Neuronal stem cell (in vitro differentiated cells): ENCODE data around the gene MRPL1.

ENCODE experiments used
- DNase-seq: peaks from one replicate; pipeline ENCODE4 v3.0.0-alpha.2; 2013; ENCODE audit warnings: low spot score
- H2AFZ ChIP-seq: one replicate; pipeline ENCODE4 v1.6.1; 2013; ENCODE audit warnings: mild to moderate bottlenecking, low read length, inconsistent platforms
- H2AK5ac ChIP-seq: 2 replicates; pipeline ENCODE4 v1.6.1; 2013; ENCODE audit warnings: low read depth, mild to moderate bottlenecking, inconsistent platforms, low read length, moderate library complexity, mixed read lengths
- H2BK120ac ChIP-seq: 2 replicates; pipeline ENCODE4 v1.6.1; 2013; ENCODE audit warnings: low read depth, mild to moderate bottlenecking, inconsistent platforms, low read length, moderate library complexity, mixed read lengths
- H2BK12ac ChIP-seq: one replicate; pipeline ENCODE4 v1.6.1; 2013; ENCODE audit warnings: low read length, inconsistent platforms
- H2BK15ac ChIP-seq: 2 replicates; pipeline ENCODE4 v1.6.1; 2013; ENCODE audit warnings: mild to moderate bottlenecking, low read length, inconsistent platforms, mixed read lengths
- H2BK5ac ChIP-seq: one replicate; pipeline ENCODE4 v1.6.1; 2013; ENCODE audit warnings: inconsistent platforms, mild to moderate bottlenecking, low read length, moderate library complexity
- H3K14ac ChIP-seq: one replicate; pipeline ENCODE4 v1.6.1; 2013; ENCODE audit warnings: low read length, inconsistent platforms
- H3K18ac ChIP-seq: 2 replicates; pipeline ENCODE4 v1.6.1; 2013; ENCODE audit warnings: low read length, inconsistent platforms
- H3K23ac ChIP-seq: 2 replicates; pipeline ENCODE4 v1.6.1; 2013; ENCODE audit warnings: low read depth, mild to moderate bottlenecking, mixed read lengths, low read length, inconsistent platforms; ENCODE audit not compliant: poor library complexity
- H3K27ac ChIP-seq: replicated peaks from 3 replicates; pipeline ENCODE4 v1.5.1; 2013; ENCODE audit warnings: low read length, inconsistent platforms
- H3K27me3 ChIP-seq, 3 experiments: 2 replicates each; pipeline ENCODE4 v1.6.1; 2013; ENCODE audit warnings: low read length in 3 of 3, mild to moderate bottlenecking in 2 of 3, inconsistent platforms in 1 of 3, low read depth in 1 of 3, mixed read lengths in 1 of 3, moderate library complexity in 1 of 3; ENCODE audit not compliant: control insufficient read depth in 3 of 3, insufficient read depth in 3 of 3
- H3K36me3 ChIP-seq, 2 donors: replicated peaks in 1 of 2; 2 replicates each; pipeline ENCODE4 v1.6.1; 2013; ENCODE audit warnings: low read length in 2 of 2; ENCODE audit not compliant: control insufficient read depth in 2 of 2, insufficient read depth in 2 of 2
- H3K4ac ChIP-seq: 2 replicates; pipeline ENCODE4 v1.6.1; 2013; ENCODE audit warnings: inconsistent platforms, mild to moderate bottlenecking, low read length, moderate library complexity
- H3K4me1 ChIP-seq, 2 donors: 1 replicate in 1 of 2; 2 replicates in 1 of 2; pipeline ENCODE4 v1.6.1; 2013; ENCODE audit warnings: low read length in 2 of 2, low read depth in 1 of 2; ENCODE audit not compliant: control insufficient read depth in 2 of 2, insufficient read depth in 1 of 2
- H3K4me2 ChIP-seq: one replicate; pipeline ENCODE4 v1.6.1; 2013; ENCODE audit warnings: mild to moderate bottlenecking, low read length, inconsistent platforms; ENCODE audit not compliant: insufficient read depth, poor library complexity, severe bottlenecking
- H3K4me3 ChIP-seq, 2 donors: 2 replicates each; pipeline ENCODE4 v1.5.1; 2013; ENCODE audit warnings: low read length in 2 of 2, mild to moderate bottlenecking in 2 of 2, inconsistent platforms in 1 of 2, moderate library complexity in 1 of 2
- H3K79me1 ChIP-seq: one replicate; pipeline ENCODE4 v1.6.1; 2013; ENCODE audit warnings: low read depth, mild to moderate bottlenecking, inconsistent platforms, low read length, moderate library complexity
- H3K9ac ChIP-seq: one replicate; pipeline ENCODE4 v1.6.1; 2013; ENCODE audit warnings: mild to moderate bottlenecking, low read depth, low read length, inconsistent platforms; ENCODE audit not compliant: poor library complexity
- H3K9me3 ChIP-seq, 2 donors: replicated peaks in 1 of 2; 2 replicates each; pipeline versions ENCODE3 to v1.6.1; 2013; ENCODE audit warnings: low read length in 2 of 2, mild to moderate bottlenecking in 2 of 2, inconsistent platforms in 1 of 2, low read depth in 1 of 2, mixed read lengths in 1 of 2, moderate library complexity in 1 of 2; ENCODE audit not compliant: control insufficient read depth in 2 of 2, insufficient read depth in 1 of 2
- H4K8ac ChIP-seq: one replicate; pipeline ENCODE4 v1.6.1; 2013; ENCODE audit warnings: low read depth, mild to moderate bottlenecking, inconsistent platforms, low read length, moderate library complexity
- H4K91ac ChIP-seq: one replicate; pipeline ENCODE4 v1.6.1; 2013; ENCODE audit warnings: low read length, low read depth, mild to moderate bottlenecking, inconsistent platforms; ENCODE audit not compliant: poor library complexity
- WGBS, 2 donors: extraction: QIAGEN DNeasy Blood & Tissue Kit; methylation state at CpG; one replicate each; pipeline ENCODE4 v1.1.7; 2013; ENCODE audit warnings: missing lambda C conversion rate in 2 of 2, mixed read lengths in 1 of 2; ENCODE audit not compliant: insufficient read length in 2 of 2, insufficient replicate concordance in 1 of 2; ENCODE audit errors: extremely low coverage in 2 of 2; 5-methylcytosine and 5-hydroxymethylcytosine counted together

Gene MRPL1

GRCh38 chr4:77818073-77818601 is 44.5 kb upstream of the MRPL1 start:
- Histone ChIP-seq H3K14ac (no peak overlapping the region), H3K4me1 (peaks cover 1 to 2% of the 10 kb centered on the region in 2 donors), H3K4me3 (peak overlapping the region; percentile 97 to 99), H3K79me1 (peaks cover 1% of the 10 kb centered on the region), H2BK15ac (no peak overlapping the region), H3K4ac (no peak overlapping the region), H4K91ac (no peak overlapping the region), H3K4me2 (peak overlapping the region; percentile 98), H2BK120ac (no peak overlapping the region), H2BK12ac (no peak overlapping the region), H3K36me3 (no peaks in the 10 kb centered on the region), H2AK5ac (no peak overlapping the region), H3K18ac (peak overlapping the region; percentile 98), H3K27ac (peak overlapping the region; percentile 57), H3K9ac (peak overlapping the region; percentile 94), H2BK5ac (no peak overlapping the region), H3K9me3 (no peaks in the 10 kb centered on the region), H3K27me3 (peaks cover 0 to 8% (median 0%) of the 10 kb centered on the region in 3 experiments), H4K8ac (no peak overlapping the region), H2AFZ (peak overlapping the region; percentile 93), H3K23ac (no peak overlapping the region)
- WGBS, 2 donors: no CpG with 5 or more reads among the region's 13 CpGs
- peak; percentile 48 for DNase-seq

- peak; percentile 65 for DNase-seq
- Histone ChIP-seq H2AFZ (peak within 1 kb of the TSS; percentile 93), H3K23ac (peak within 1 kb of the TSS; percentile 73), H3K27ac (peak within 1 kb of the TSS; percentile 57), H3K27me3 (peaks cover 0 to 8% (median 0%) of the 10 kb centered on the region in 3 experiments), H3K14ac (peak within 1 kb of the TSS; percentile 89), H3K9ac (peak within 1 kb of the TSS; percentile 94), H3K4me2 (peak within 1 kb of the TSS; percentile 98), H2BK120ac (no peak within 1 kb of the TSS), H3K4me1 (peaks cover 1 to 2% of the 10 kb centered on the region in 2 donors), H2BK15ac (peak within 1 kb of the TSS; percentile 58), H2AK5ac (peak within 1 kb of the TSS; percentile 88), H4K8ac (no peak within 1 kb of the TSS), H4K91ac (no peak within 1 kb of the TSS), H3K79me1 (peaks cover 1% of the 10 kb centered on the region), H3K36me3 (no peaks in the 10 kb centered on the region), H3K4me3 (peak within 1 kb of the TSS; percentile 97 to 99), H3K4ac (no peak within 1 kb of the TSS), H3K9me3 (no peaks in the 10 kb centered on the region), H2BK12ac (peak within 1 kb of the TSS; percentile 3), H2BK5ac (peak within 1 kb of the TSS; percentile 75), H3K18ac (peak within 1 kb of the TSS; percentile 98)
- no CpG with 5 or more reads among the region's 89 CpGs for WGBS, 2 donors
Measured at GRCh38 chr4:77818602-77819403, 43.8 kb upstream of the MRPL1 start, which contains the start of gene CNOT6L. Gene CNOT6L, minus strand, starts transcription at chr4:77819368. Its CDS starts 60 bp downstream, at chr4:77819308.

DNA sequence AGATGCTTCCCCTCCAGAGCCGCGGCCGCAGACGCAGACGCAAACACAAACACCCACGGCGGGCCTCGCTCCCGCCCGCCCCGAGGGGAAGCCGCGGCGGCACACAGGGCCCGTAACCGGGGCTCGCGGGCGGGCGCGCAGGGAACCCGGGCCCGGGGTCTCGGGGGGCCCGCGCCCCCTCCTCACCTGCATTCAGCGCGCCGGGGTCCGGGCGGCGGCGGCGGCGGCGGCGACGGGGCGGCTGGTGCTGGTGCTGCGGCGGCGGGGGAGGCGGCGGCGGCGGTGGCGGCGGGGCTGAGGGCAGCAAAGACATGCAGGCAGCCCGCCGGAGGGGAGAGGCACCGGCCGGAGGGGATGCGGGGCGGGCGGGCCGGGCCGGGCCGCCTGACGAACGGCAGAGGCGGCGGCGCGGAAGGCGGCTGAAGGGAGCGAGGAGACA is 43.2 kb upstream of the MRPL1 start:
- no peak for DNase-seq
- no CpG with 5 or more reads among the region's 66 CpGs for WGBS, 2 donors
- H3K27ac ChIP-seq: no peak overlapping the region

More for the DNA sequence above, 43.2 kb upstream of the MRPL1 start:
- Histone ChIP-seq H3K18ac (peak overlapping the region; percentile 94), H3K4me1 (peaks cover 1 to 2% of the 10 kb centered on the region in 2 donors), H3K27me3 (peaks cover 0 to 8% (median 0%) of the 10 kb centered on the region in 3 experiments), H3K4ac (no peak overlapping the region), H3K79me1 (peaks cover 1% of the 10 kb centered on the region), H2BK120ac (no peak overlapping the region), H3K9me3 (no peaks in the 10 kb centered on the region), H2AK5ac (peak overlapping the region; percentile 88), H2AFZ (peak overlapping the region; percentile 93), H4K8ac (no peak overlapping the region), H2BK12ac (peak overlapping the region; percentile 3), H3K9ac (peak overlapping the region; percentile 94), H3K36me3 (no peaks in the 10 kb centered on the region), H3K14ac (peak overlapping the region; percentile 89), H4K91ac (no peak overlapping the region), H3K4me2 (peak overlapping the region; percentile 98), H2BK15ac (peak overlapping the region; percentile 58), H2BK5ac (peak overlapping the region; percentile 66), H3K23ac (peak overlapping the region; percentile 65), H3K4me3 (peak overlapping the region; percentile 97 to 99)
